HCT116 (cell line): ENCODE results near the gene FBXO34. TPM values are rescaled to one million over a fixed set of nuclear protein-coding genes. Genes with fewer than 3 reads are reported as not detected.

Experiments used
- ATAC-seq: fragments of 200-7000 bp; cut with Tn5 transposase; 2 replicates; pipeline ENCODE4 v1.9.1; 2020; ENCODE audit warnings: mild to moderate bottlenecking, moderate library complexity
- BruUV-seq: library from RNA; stranded (reverse); fragments of 400-500 nt; replicated peaks from 2 replicates; lab custom pipeline; 2021; lab: Mats Ljungman, UMichigan
- CTCF ChIA-PET: fragments of 300-600 bp; sonication (Branson Sonifier 250); formaldehyde crosslinking; loops from one replicate; lab custom pipeline; 2021; ENCODE audit warnings: antibody characterized with exemption; lab: Charles Lee
- POLR2A ChIA-PET: fragments of 300-600, 350-600 bp; sonication (Branson Sonifier 250); formaldehyde crosslinking; loops from one replicate; lab custom pipeline; 2021; ENCODE audit warnings: antibody characterized with exemption; lab: Charles Lee
- RAD21 ChIA-PET, 2 experiments: fragments of 300-600 bp; sonication (Branson Sonifier 250); formaldehyde crosslinking; loops; one replicate each; lab custom pipeline; 2023; ENCODE audit warnings: low total read pairs in 2 of 2; ENCODE audit not compliant: uncharacterized antibody in 2 of 2, unreplicated experiment in 2 of 2, low non-redundant PET in 1 of 2; lab: Charles Lee
- DNase-seq: peaks from one replicate; pipeline ENCODE4 v3.0.0-alpha.2; 2010; ENCODE audit warnings: low read depth, low spot score
- H2AFZ ChIP-seq: fragments of 200-600 bp; shearing (Covaris generic), sonication (generic); 2 replicates; pipeline ENCODE4 v1.6.1; 2017; ENCODE audit warnings: low read depth, mixed run types, mixed read lengths, antibody characterized with exemption, low read length; ENCODE audit not compliant: poor library complexity, severe bottlenecking
- H3K27ac ChIP-seq: 2 replicates; pipeline ENCODE4 v1.5.1; 2012; ENCODE audit warnings: low read depth, low read length
- H3K27me3 ChIP-seq: fragments of 200-600 bp; sonication (generic); 2 replicates; pipeline ENCODE4 v1.6.1; 2016; ENCODE audit warnings: mixed run types, low read length, mixed read lengths; ENCODE audit not compliant: insufficient read depth
- H3K36me3 ChIP-seq, 2 experiments: fragments of 200-500 bp in 1 of 2; fragments of 200-600 bp in 1 of 2; sonication (Bioruptor generic) in 1 of 2; sonication (generic) in 1 of 2; 2 replicates each; pipeline versions ENCODE4 v1.5.1 to v1.6.1; 2014 to 2016; ENCODE audit warnings: low read length in 2 of 2, inconsistent platforms in 1 of 2, mixed read lengths in 1 of 2, mixed run types in 1 of 2; ENCODE audit not compliant: insufficient read depth in 2 of 2, control insufficient read depth in 1 of 2
- H3K4me1 ChIP-seq, 2 experiments: fragments of 200-600 bp in 1 of 2; sonication (generic) in 1 of 2; 2 replicates each; pipeline versions ENCODE4 v1.5.1 to v1.6.1; 2012 to 2017; ENCODE audit warnings: low read length in 2 of 2, inconsistent platforms in 1 of 2, mild to moderate bottlenecking in 1 of 2, mixed read lengths in 1 of 2, mixed run types in 1 of 2, moderate library complexity in 1 of 2; ENCODE audit not compliant: insufficient read depth in 2 of 2, control insufficient read depth in 1 of 2
- H3K4me2 ChIP-seq: fragments of 200-600 bp; sonication (generic); 2 replicates; pipeline ENCODE4 v1.6.1; 2017; ENCODE audit warnings: mixed run types, low read length, mixed read lengths
- H3K4me3 ChIP-seq, 2 experiments: fragments of 200-600 bp in 1 of 2; sonication (generic) in 1 of 2; replicated peaks in 1 of 2; 2 replicates each; pipeline ENCODE4 v1.5.1; 2011 to 2016; ENCODE audit warnings: low read length in 2 of 2, control low read depth in 1 of 2, low read depth in 1 of 2, mild to moderate bottlenecking in 1 of 2, mixed read lengths in 1 of 2, mixed run types in 1 of 2
- H3K79me2 ChIP-seq: fragments of 200-600 bp; sonication (generic); 2 replicates; pipeline ENCODE4 v1.6.1; 2017; ENCODE audit warnings: mild to moderate bottlenecking, mixed run types, low read length, moderate library complexity, mixed read lengths; ENCODE audit not compliant: insufficient read depth
- H3K9ac ChIP-seq: fragments of 200-600 bp; sonication (generic); 2 replicates; pipeline ENCODE4 v1.6.1; 2016; ENCODE audit warnings: low read length, mixed read lengths
- H3K9me2 ChIP-seq: fragments of 200-600 bp; sonication (generic), shearing (Covaris generic); 2 replicates; pipeline ENCODE4 v1.6.1; 2017; ENCODE audit warnings: mixed run types, mild to moderate bottlenecking, moderate library complexity; ENCODE audit not compliant: insufficient read depth
- H3K9me3 ChIP-seq, 2 experiments: fragments of 200-500 bp in 1 of 2; fragments of 200-600 bp in 1 of 2; sonication (Bioruptor generic) in 1 of 2; sonication (generic) in 1 of 2; 2 replicates each; pipeline ENCODE4 v1.6.1; 2014 to 2017; ENCODE audit warnings: low read length in 2 of 2, mixed read lengths in 2 of 2, inconsistent platforms in 1 of 2, low read depth in 1 of 2, mild to moderate bottlenecking in 1 of 2, mixed run types in 1 of 2, moderate library complexity in 1 of 2; ENCODE audit not compliant: control insufficient read depth in 1 of 2, insufficient read depth in 1 of 2
- H4K20me1 ChIP-seq: fragments of 200-600 bp; sonication (generic), shearing (Covaris generic); 2 replicates; pipeline ENCODE4 v1.6.1; 2017; ENCODE audit warnings: mixed run types, mild to moderate bottlenecking, moderate library complexity; ENCODE audit not compliant: insufficient read depth
- CBX3 ChIP-seq: IDR thresholded peaks from 2 replicates; pipeline ENCODE4 v1.6.1; 2012; ENCODE audit warnings: low read depth
- CEBPB ChIP-seq: IDR thresholded peaks from 2 replicates; pipeline ENCODE4 v1.6.1; 2012; ENCODE audit warnings: low read depth
- ELF1 ChIP-seq: IDR thresholded peaks from 2 replicates; pipeline ENCODE4 v1.6.1; 2012; ENCODE audit warnings: low read depth, borderline replicate concordance
- EZH2phosphoT487 ChIP-seq: fragments of 200-600 bp; IDR thresholded peaks from 2 replicates; pipeline ENCODE4 v1.6.1; 2018; ENCODE audit warnings: antibody characterized with exemption, borderline replicate concordance
- FOSL1 ChIP-seq: IDR thresholded peaks from 2 replicates; pipeline ENCODE4 v1.6.1; 2012; ENCODE audit warnings: low read depth
- RAD21 ChIP-seq: IDR thresholded peaks from 2 replicates; pipeline ENCODE4 v1.6.1; 2012; ENCODE audit warnings: low read depth, mild to moderate bottlenecking
- SP1 ChIP-seq: IDR thresholded peaks from 2 replicates; pipeline ENCODE4 v1.6.1; 2012; ENCODE audit warnings: low read depth
- YY1 ChIP-seq: IDR thresholded peaks from 2 replicates; pipeline ENCODE4 v1.6.1; 2011; ENCODE audit warnings: low read length, low read depth, moderate library complexity, mild to moderate bottlenecking; ENCODE audit not compliant: insufficient replicate concordance; ENCODE audit errors: extremely low read depth
- ZNF274 ChIP-seq: fragments of 200-500 bp; sonication (Bioruptor generic); IDR thresholded peaks from 2 replicates; pipeline ENCODE4 v1.6.1; 2014; ENCODE audit warnings: mild to moderate bottlenecking, low read depth, low read length, inconsistent platforms
- intact Hi-C: fragments of 100-400 bp; cut with micrococcal nuclease; formaldehyde crosslinking; loops from 2 replicates; pipeline ENCODE4 v1.10.0; 2022
- total RNA-seq: library from RNA; stranded (reverse); gene quantifications from one replicate; pipeline ENCODE4 v1.2.1, GENCODE V29; 2021; ENCODE audit not compliant: unreplicated experiment
- TF ChIP-seq, protein P1 (sequence below), 3 experiments: fragments of 200-600 bp in 1 of 3; sonication (generic) in 1 of 3; IDR thresholded peaks in 2 of 3; conservative IDR thresholded peaks in 1 of 3; 2 replicates each; pipeline ENCODE4 v1.5.1; 2012 to 2017; ENCODE audit warnings: low read depth in 2 of 3, low read length in 2 of 3, antibody characterized with exemption in 1 of 3, borderline replicate concordance in 1 of 3, control low read depth in 1 of 3, mild to moderate bottlenecking in 1 of 3, mixed read lengths in 1 of 3, mixed run types in 1 of 3, moderate library complexity in 1 of 3; ENCODE audit not compliant: insufficient read depth in 1 of 3
- TF ChIP-seq, protein P2 (sequence below): IDR thresholded peaks from 2 replicates; pipeline ENCODE4 v1.6.1; 2012; ENCODE audit warnings: low read depth

Gene FBXO34
- total RNA-seq, 1 experiment from 2014 or later: 26.9 TPM

DNA sequence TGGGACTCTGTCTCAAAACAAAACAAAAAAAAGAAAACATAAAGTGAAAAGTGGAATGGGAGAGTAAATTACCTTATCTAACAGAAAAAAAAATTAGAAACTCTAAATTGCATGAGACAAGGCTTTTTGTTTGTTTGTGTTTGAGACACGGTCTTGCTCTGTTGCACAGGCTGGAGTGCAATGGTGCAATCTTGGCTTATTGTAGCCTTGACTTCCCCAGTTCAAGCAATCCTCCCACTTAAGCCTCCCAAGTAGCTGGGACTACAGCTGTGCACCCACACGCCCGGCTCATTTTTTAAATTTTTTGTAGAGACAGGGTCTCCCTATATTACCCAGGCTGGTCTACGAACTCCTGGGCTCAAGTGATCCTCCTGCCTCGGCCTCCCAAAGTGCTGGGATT, 17.9 kb upstream of the FBXO34 start (continued):
- TF ChIP-seq, protein P1, sequence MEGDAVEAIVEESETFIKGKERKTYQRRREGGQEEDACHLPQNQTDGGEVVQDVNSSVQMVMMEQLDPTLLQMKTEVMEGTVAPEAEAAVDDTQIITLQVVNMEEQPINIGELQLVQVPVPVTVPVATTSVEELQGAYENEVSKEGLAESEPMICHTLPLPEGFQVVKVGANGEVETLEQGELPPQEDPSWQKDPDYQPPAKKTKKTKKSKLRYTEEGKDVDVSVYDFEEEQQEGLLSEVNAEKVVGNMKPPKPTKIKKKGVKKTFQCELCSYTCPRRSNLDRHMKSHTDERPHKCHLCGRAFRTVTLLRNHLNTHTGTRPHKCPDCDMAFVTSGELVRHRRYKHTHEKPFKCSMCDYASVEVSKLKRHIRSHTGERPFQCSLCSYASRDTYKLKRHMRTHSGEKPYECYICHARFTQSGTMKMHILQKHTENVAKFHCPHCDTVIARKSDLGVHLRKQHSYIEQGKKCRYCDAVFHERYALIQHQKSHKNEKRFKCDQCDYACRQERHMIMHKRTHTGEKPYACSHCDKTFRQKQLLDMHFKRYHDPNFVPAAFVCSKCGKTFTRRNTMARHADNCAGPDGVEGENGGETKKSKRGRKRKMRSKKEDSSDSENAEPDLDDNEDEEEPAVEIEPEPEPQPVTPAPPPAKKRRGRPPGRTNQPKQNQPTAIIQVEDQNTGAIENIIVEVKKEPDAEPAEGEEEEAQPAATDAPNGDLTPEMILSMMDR (IDR thresholded peaks at IDR 0.05 in 2 of 3, conservative IDR thresholded peaks at IDR 0.05 in 1 of 3; ENCODE audit: borderline replicate concordance in 1 of 3, insufficient read depth in 1 of 3, low read depth in 2 of 3, low read length in 2 of 3): no peak
- TF ChIP-seq ZNF274 (no peak), YY1 (no peak), CBX3 (no peak)
- TF ChIP-seq, all 23 proteins: peak for 0

DNA sequence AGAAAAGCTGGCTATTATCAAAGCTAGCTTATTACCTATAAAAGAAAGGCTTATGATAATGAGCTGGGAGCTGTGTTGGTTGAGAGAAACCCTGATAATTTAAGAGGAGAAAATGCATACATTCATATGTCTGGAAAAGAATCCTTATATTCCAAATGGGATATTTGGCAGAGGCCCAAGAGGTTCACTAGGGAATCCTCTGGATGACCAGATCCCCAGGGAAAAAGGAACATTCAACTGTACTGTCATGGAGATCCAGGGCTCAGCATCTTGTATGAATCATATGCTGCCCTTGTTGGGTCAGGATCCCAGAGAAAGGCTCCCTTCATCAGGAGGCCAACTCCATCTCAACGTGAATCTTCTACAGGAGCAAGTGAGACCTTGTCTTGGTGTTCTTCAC, 16.6 kb upstream of the FBXO34 start:
- H3K4me1 ChIP-seq: no peaks in the 10 kb centered on the region
- H3K79me2 ChIP-seq: no peaks in the 10 kb centered on the region
- no peaks in the 10 kb centered on the region for H3K9me3 ChIP-seq
- H4K20me1 ChIP-seq: no peaks in the 10 kb centered on the region
- no peaks in the 10 kb centered on the region for H3K9me2 ChIP-seq
- H3K27ac ChIP-seq: no peak overlapping the region
- no peaks in the 10 kb centered on the region for H3K36me3 ChIP-seq
- no peak for DNase-seq
- ChIA-PET POLR2A (no interaction called here), CTCF (interaction anchor here (1.4 kb wide), 1 partner anchor 9 kb away, joined by 3 read pairs; no protein-coding TSS in a partner anchor), RAD21 (no interaction called here)
- H3K9ac ChIP-seq: no peak overlapping the region
- BruUV-seq: no TSS peak
- no peak overlapping the region for H2AFZ ChIP-seq
- H3K4me2 ChIP-seq: no peak overlapping the region
- ATAC-seq: no peak
- no peak for TF ChIP-seq ELF1
- no peak for TF ChIP-seq CEBPB
- TF ChIP-seq RAD21: no peak
- TF ChIP-seq, protein P2, sequence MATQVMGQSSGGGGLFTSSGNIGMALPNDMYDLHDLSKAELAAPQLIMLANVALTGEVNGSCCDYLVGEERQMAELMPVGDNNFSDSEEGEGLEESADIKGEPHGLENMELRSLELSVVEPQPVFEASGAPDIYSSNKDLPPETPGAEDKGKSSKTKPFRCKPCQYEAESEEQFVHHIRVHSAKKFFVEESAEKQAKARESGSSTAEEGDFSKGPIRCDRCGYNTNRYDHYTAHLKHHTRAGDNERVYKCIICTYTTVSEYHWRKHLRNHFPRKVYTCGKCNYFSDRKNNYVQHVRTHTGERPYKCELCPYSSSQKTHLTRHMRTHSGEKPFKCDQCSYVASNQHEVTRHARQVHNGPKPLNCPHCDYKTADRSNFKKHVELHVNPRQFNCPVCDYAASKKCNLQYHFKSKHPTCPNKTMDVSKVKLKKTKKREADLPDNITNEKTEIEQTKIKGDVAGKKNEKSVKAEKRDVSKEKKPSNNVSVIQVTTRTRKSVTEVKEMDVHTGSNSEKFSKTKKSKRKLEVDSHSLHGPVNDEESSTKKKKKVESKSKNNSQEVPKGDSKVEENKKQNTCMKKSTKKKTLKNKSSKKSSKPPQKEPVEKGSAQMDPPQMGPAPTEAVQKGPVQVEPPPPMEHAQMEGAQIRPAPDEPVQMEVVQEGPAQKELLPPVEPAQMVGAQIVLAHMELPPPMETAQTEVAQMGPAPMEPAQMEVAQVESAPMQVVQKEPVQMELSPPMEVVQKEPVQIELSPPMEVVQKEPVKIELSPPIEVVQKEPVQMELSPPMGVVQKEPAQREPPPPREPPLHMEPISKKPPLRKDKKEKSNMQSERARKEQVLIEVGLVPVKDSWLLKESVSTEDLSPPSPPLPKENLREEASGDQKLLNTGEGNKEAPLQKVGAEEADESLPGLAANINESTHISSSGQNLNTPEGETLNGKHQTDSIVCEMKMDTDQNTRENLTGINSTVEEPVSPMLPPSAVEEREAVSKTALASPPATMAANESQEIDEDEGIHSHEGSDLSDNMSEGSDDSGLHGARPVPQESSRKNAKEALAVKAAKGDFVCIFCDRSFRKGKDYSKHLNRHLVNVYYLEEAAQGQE: no peak
- TF ChIP-seq EZH2phosphoT487: no peak
- no peak for TF ChIP-seq SP1
- no peak for TF ChIP-seq FOSL1
- no peak for TF ChIP-seq ZNF274
- intact Hi-C loops: no loop called here
- peaks cover 7% of the 10 kb centered on the region for H3K27me3 ChIP-seq
- H3K4me3 ChIP-seq: no peak overlapping the region
